Right lobe of liver (tissue), 6 donors: ENCODE results near the gene ZNF154. TPM values are rescaled to one million over a fixed set of nuclear protein-coding genes. Genes with fewer than 3 reads are reported as not detected.

ENCODE experiments used
- ATAC-seq, 4 donors: fragments of 200-7000 bp; cut with Tn5 transposase; one replicate each; pipeline ENCODE4 v1.9.1; 2020; ENCODE audit warnings: mild to moderate bottlenecking in 4 of 4, moderate library complexity in 4 of 4
- DNase-seq, 3 donors: peaks; one replicate each; pipeline ENCODE4 v3.0.0-alpha.2; 2020
- H3K27ac ChIP-seq, 3 donors: fragments of 200-600 bp; one replicate each; pipeline ENCODE4 v1.8.0; 2022
- H3K27me3 ChIP-seq, 2 donors: fragments of 200-600 bp; one replicate each; pipeline ENCODE4 v1.8.0; 2022
- H3K36me3 ChIP-seq, 4 donors: fragments of 200-600 bp; sonication (generic) in 1 of 4; one replicate each; pipeline versions ENCODE4 v1.5.1 to v1.8.0; 2017 to 2022; ENCODE audit warnings: control low read depth in 1 of 4
- H3K4me1 ChIP-seq, 4 donors: fragments of 200-600 bp; sonication (generic) in 1 of 4; one replicate each; pipeline versions ENCODE4 v1.5.1 to v1.8.0; 2017 to 2022; ENCODE audit warnings: control low read depth in 1 of 4
- H3K4me3 ChIP-seq, 3 donors: fragments of 200-600 bp; one replicate each; pipeline ENCODE4 v1.8.0; 2022
- H3K9me3 ChIP-seq, 4 donors: fragments of 200-600 bp; sonication (generic) in 1 of 4; one replicate each; pipeline versions ENCODE4 v1.5.1 to v1.8.0; 2017 to 2022; ENCODE audit warnings: control low read depth in 1 of 4
- POLR2A ChIP-seq: fragments of 450-650 bp; IDR thresholded peaks from one replicate; pipeline ENCODE4 v1.6.1; 2017; ENCODE audit warnings: antibody characterized with exemption, mild to moderate bottlenecking
- WGBS: methylation state at CpG from one replicate; pipeline ENCODE4 v1.1.6; 2018; ENCODE audit warnings: low coverage, low lambda C conversion rate; ENCODE audit not compliant: insufficient coverage; ENCODE audit errors: missing lambda C conversion rate; 5-methylcytosine and 5-hydroxymethylcytosine counted together
- intact Hi-C, 2 donors: fragments of 100-400 bp; cut with DNase I; formaldehyde crosslinking; loops; one replicate each; pipeline versions ENCODE4 v1.11.2 to v1.14.1; 2022
- long read RNA-seq: library from polyadenylated mRNA; unstranded; transcript quantifications from one replicate; pipeline ENCODE4 v2.0.0, GENCODE V29; 2019
- total RNA-seq, 6 experiments: library from RNA; depleted of rRNA in 2 of 6; stranded (reverse); fragments of >200 nt in 2 of 6; fragmentation: NEBNext Ultra II Directional in 3 of 6; extraction: Animal tissue kit (Norgen Biotek cat#: 25700) in 3 of 6; gene quantifications; one replicate each; pipeline versions ENCODE4 v1.1.0 to v1.2.4, GENCODE V29; 2016 to 2023
- TF ChIP-seq, protein P1 (sequence below), 4 donors: fragments of 200-600 bp in 3 of 4; fragments of 450-650 bp in 1 of 4; IDR thresholded peaks; one replicate each; pipeline versions ENCODE4 v1.5.1 to v1.8.0; 2016 to 2022; ENCODE audit warnings: antibody characterized with exemption in 4 of 4, mild to moderate bottlenecking in 2 of 4
- donor health status: DM: no; HTN: yes; CAD: no.
- donor health status: DM: no; HTN: no; CAD: no.
- donor health status: DM: no; HTN: no; CAD: no.
- donor health status: DM: no; HTN: yes; CAD: no.
- donor health status: DM: no; HTN: yes; CAD: no.

The ZNF154 gene
- 1 to 10 TPM in 1 of 6 experiments, under 1 TPM in 5; 0.31 to 1.2 (median 0.60) TPM for total RNA-seq
- long read RNA-seq, result 0 reads

DNA sequence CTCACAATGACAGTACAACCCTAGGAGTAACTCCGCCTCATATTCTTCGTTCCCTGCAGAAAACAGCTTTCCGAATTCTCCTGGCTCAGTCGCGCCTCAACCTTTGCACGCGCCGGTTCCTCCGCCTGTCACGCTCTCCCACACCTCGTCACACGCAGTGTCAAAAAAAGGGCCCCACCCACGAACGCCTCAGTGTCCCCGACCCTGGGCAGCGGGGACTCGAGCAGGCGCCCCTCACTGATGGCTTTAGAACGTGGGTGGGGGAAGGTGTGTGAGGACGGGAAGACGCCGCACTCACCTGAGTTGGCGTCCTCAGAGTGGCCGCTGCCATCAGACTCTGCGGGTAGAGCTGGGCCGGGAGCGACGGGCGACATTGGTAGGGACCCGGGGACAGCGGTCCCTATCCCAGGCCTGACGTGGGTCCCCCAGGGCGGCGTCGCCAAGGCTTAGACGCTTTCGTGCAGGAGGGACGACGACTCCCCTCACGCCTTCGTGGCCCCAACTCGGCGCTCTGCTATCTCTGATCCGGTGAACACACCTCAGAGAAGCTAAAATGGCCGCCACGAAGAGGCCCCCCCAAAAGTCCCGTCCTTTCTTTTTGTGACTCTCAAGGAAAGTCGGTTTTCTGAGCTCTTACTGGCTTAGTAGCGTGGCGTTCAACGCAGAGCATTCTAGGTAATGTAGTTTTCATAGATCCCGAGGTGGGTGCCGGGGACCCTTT lies at the start of gene ZNF154:
Gene ZNF154 (minus strand): TSS at position 564 of the 721 bp plus-strand sequence. CDS start 233 bp downstream, at position 331.
- Histone ChIP-seq H3K27ac (peak within 1 kb of the TSS; percentile 46 to 68 (median 67)), H3K27me3 (no peaks in the 10 kb centered on the region), H3K4me1 (no peaks in the 10 kb centered on the region), H3K4me3 (peak within 1 kb of the TSS; percentile 37 to 51 (median 41)), H3K9me3 (no peaks in the 10 kb centered on the region), H3K36me3 (peaks cover 0 to 1% (median 0%) of the 10 kb centered on the region in 4 donors)
- peak; percentile 74 to 87 (median 81) for ATAC-seq
- intact Hi-C loops, result no loop called here
- peak in 1 of 3 donors; percentile 30 for DNase-seq
- WGBS, result 2% methylated on average over 27 of the region's 53 CpGs
- TF ChIP-seq, protein P1, sequence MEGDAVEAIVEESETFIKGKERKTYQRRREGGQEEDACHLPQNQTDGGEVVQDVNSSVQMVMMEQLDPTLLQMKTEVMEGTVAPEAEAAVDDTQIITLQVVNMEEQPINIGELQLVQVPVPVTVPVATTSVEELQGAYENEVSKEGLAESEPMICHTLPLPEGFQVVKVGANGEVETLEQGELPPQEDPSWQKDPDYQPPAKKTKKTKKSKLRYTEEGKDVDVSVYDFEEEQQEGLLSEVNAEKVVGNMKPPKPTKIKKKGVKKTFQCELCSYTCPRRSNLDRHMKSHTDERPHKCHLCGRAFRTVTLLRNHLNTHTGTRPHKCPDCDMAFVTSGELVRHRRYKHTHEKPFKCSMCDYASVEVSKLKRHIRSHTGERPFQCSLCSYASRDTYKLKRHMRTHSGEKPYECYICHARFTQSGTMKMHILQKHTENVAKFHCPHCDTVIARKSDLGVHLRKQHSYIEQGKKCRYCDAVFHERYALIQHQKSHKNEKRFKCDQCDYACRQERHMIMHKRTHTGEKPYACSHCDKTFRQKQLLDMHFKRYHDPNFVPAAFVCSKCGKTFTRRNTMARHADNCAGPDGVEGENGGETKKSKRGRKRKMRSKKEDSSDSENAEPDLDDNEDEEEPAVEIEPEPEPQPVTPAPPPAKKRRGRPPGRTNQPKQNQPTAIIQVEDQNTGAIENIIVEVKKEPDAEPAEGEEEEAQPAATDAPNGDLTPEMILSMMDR (IDR thresholded peaks at IDR 0.05), result no peak
- no peak for TF ChIP-seq POLR2A

DNA sequence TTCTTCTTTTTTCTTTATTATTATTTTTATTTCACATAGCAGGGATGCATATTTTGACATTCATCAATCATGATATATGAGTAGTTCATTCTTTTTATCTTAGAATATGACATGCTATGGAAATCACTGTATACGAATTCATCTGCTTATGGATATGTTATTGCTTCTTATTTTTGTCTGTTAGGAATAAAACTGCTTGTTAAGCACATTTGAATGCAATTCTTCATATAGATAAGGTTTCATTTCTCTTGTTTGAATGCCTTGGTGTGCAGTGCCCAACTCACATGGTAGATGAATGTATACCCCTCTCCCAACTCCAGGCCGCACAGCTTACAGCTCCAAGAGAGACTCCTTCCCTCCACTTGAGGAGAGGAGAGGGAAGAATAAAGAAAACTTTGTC lies 48.9 kb upstream of the ZNF154 start:
- WGBS, result 86% methylated on average over 1 of the region's 2 CpGs

GRCh38 chr19:57755031-57755430 lies 46.0 kb upstream of the ZNF154 start:
- WGBS, result 97% methylated on average over 4 of the region's 4 CpGs
- peaks cover 0 to 19% (median 3%) of the 10 kb centered on the region in 4 donors for H3K9me3 ChIP-seq
- H3K36me3 ChIP-seq, result peaks cover 12 to 71% (median 47%) of the 10 kb centered on the region in 4 donors
- TF ChIP-seq, protein P1 (IDR thresholded peaks at IDR 0.05), result no peak
- TF ChIP-seq POLR2A, result no peak
- no peaks in the 10 kb centered on the region for H3K27me3 ChIP-seq
- ATAC-seq, result no peak
- DNase-seq, result no peak
- no peaks in the 10 kb centered on the region for H3K4me1 ChIP-seq
- no peak overlapping the region for H3K4me3 ChIP-seq
- no peak overlapping the region for H3K27ac ChIP-seq
- intact Hi-C loops, result loop anchor here in 1 of 2 donors (10.0 kb wide), 1 partner anchor 70 kb away; no protein-coding TSS in a partner anchor

More for the DNA sequence above, 48.9 kb upstream of the ZNF154 start:
- Histone ChIP-seq H3K4me3 (no peak overlapping the region), H3K9me3 (peaks cover 0 to 18% (median 3%) of the 10 kb centered on the region in 4 donors), H3K4me1 (no peaks in the 10 kb centered on the region), H3K36me3 (peaks cover 6 to 48% (median 25%) of the 10 kb centered on the region in 4 donors), H3K27ac (no peak overlapping the region), H3K27me3 (no peaks in the 10 kb centered on the region)
- no peak for ATAC-seq
- TF ChIP-seq, protein P1 (IDR thresholded peaks at IDR 0.05), result no peak
- DNase-seq, result no peak
- intact Hi-C loops, result loop anchor here in 1 of 2 donors (10.0 kb wide), 1 partner anchor 67 kb away; no protein-coding TSS in a partner anchor

GRCh38 chr19:57754091-57754673 lies 45.2 kb upstream of the ZNF154 start:
- ATAC-seq (no peak), DNase-seq (no peak)
- H3K27ac ChIP-seq, result no peak overlapping the region
- TF ChIP-seq, protein P1 (IDR thresholded peaks at IDR 0.05), result no peak
- TF ChIP-seq POLR2A, result no peak
- intact Hi-C loops, result loop anchor here in 1 of 2 donors (10.0 kb wide), 1 partner anchor 71 kb away; no protein-coding TSS in a partner anchor
- no peaks in the 10 kb centered on the region for H3K27me3 ChIP-seq
- H3K9me3 ChIP-seq, result peaks cover 0 to 27% (median 3%) of the 10 kb centered on the region in 4 donors
- no peak overlapping the region for H3K4me3 ChIP-seq
- H3K36me3 ChIP-seq, result peaks cover 12 to 76% (median 49%) of the 10 kb centered on the region in 4 donors
- H3K4me1 ChIP-seq, result no peaks in the 10 kb centered on the region
- WGBS, result 92% methylated on average over 10 of the region's 10 CpGs
